GM23338 (cell line): ENCODE results near the gene RBM42. TPM values are rescaled to one million over a fixed set of nuclear protein-coding genes. Genes with fewer than 3 reads are reported as not detected.
A peak's percentile ranks its signal among the peaks of the same experiment; 100 is the strongest.

Experiments used
- ATAC-seq: fragments of 200-7000 bp; cut with Tn5 transposase; 3 replicates; pipeline ENCODE4 v1.9.1; 2020
- DNase-seq: peaks from one replicate; pipeline ENCODE4 v3.0.0-alpha.2; 2015; ENCODE audit warnings: low spot score
- H2AFZ ChIP-seq: fragments of 200-600 bp; sonication (generic); 2 replicates; pipeline ENCODE4 v1.8.0; 2016; ENCODE audit warnings: antibody characterized with exemption, mild to moderate bottlenecking, moderate library complexity
- H3F3A ChIP-seq: fragments of 200-600 bp; sonication (generic); replicated peaks from 2 replicates; pipeline ENCODE4 v1.8.0; 2017; ENCODE audit warnings: antibody characterized with exemption, mixed run types, low read depth
- H3K27ac ChIP-seq: fragments of 200-600 bp; sonication (generic); 2 replicates; pipeline ENCODE4 v1.6.1; 2016; ENCODE audit warnings: low read depth
- H3K27me3 ChIP-seq: fragments of 200-600 bp; sonication (generic); 2 replicates; pipeline ENCODE4 v1.8.0; 2016; ENCODE audit warnings: mild to moderate bottlenecking, mixed run types, moderate library complexity; ENCODE audit not compliant: insufficient read depth
- H3K36me3 ChIP-seq: fragments of 200-600 bp; sonication (generic); 2 replicates; pipeline ENCODE4 v1.8.0; 2016; ENCODE audit warnings: mild to moderate bottlenecking; ENCODE audit not compliant: insufficient read depth
- H3K4me1 ChIP-seq: fragments of 200-600 bp; sonication (generic); 2 replicates; pipeline ENCODE4 v1.8.0; 2016; ENCODE audit warnings: mild to moderate bottlenecking, moderate library complexity; ENCODE audit not compliant: insufficient read depth
- H3K4me2 ChIP-seq: fragments of 200-600 bp; sonication (generic); 2 replicates; pipeline ENCODE4 v1.7.1; 2017; ENCODE audit warnings: mixed run types
- H3K4me3 ChIP-seq: fragments of 200-600 bp; sonication (generic); 2 replicates; pipeline ENCODE4 v1.6.1; 2016; ENCODE audit warnings: mixed run types
- H3K79me2 ChIP-seq: fragments of 200-600 bp; sonication (generic); replicated peaks from 2 replicates; pipeline ENCODE4 v1.8.0; 2017; ENCODE audit warnings: mild to moderate bottlenecking; ENCODE audit not compliant: insufficient read depth
- H3K9me2 ChIP-seq: fragments of 200-600 bp; sonication (generic); 2 replicates; pipeline ENCODE4 v1.8.0; 2017; ENCODE audit not compliant: insufficient read depth
- H4K20me1 ChIP-seq: fragments of 200-600 bp; sonication (generic); replicated peaks from 2 replicates; pipeline ENCODE4 v1.8.0; 2017; ENCODE audit warnings: mild to moderate bottlenecking; ENCODE audit not compliant: insufficient read depth
- H3K27ac Mint-ChIP-seq: 2 replicates; pipeline ENCODE4 v1.8.0; 2020; ENCODE audit warnings: inconsistent platforms, mild to moderate bottlenecking, moderate library complexity, mixed read lengths
- H3K27me3 Mint-ChIP-seq: 3 replicates; pipeline ENCODE4 v1.8.0; 2022; ENCODE audit warnings: low read depth, mild to moderate bottlenecking, moderate library complexity, mixed read lengths, inconsistent platforms; ENCODE audit not compliant: insufficient read depth, poor library complexity
- H3K36me3 Mint-ChIP-seq: 3 replicates; pipeline ENCODE4 v1.8.0; 2021; ENCODE audit warnings: low read depth, mild to moderate bottlenecking, inconsistent platforms, moderate library complexity, mixed read lengths
- H3K4me1 Mint-ChIP-seq: 3 replicates; pipeline ENCODE4 v1.8.0; 2020; ENCODE audit warnings: mild to moderate bottlenecking, inconsistent platforms, mixed read lengths
- H3K4me3 Mint-ChIP-seq: 3 replicates; pipeline ENCODE4 v1.8.0; 2021; ENCODE audit warnings: moderate library complexity, mild to moderate bottlenecking, inconsistent platforms, mixed read lengths
- H3K9me3 Mint-ChIP-seq: 3 replicates; pipeline ENCODE4 v1.8.0; 2020; ENCODE audit warnings: moderate library complexity, mild to moderate bottlenecking, inconsistent platforms, mixed read lengths
- CREB1 ChIP-seq: fragments of 250-450 bp; sonication (Bioruptor Pico); IDR thresholded peaks from 2 replicates; pipeline ENCODE4 v1.5.0; 2020; ENCODE audit warnings: low read depth, mild to moderate bottlenecking, moderate library complexity
- CTCF ChIP-seq, 2 experiments: fragments of 200-600 bp in 1 of 2; sonication (generic) in 1 of 2; conservative IDR thresholded peaks; 2 replicates each; pipeline versions ENCODE4 v1.5.1 to v1.6.1; 2016 to 2017; ENCODE audit warnings: antibody characterized with exemption in 2 of 2, low read depth in 2 of 2, mild to moderate bottlenecking in 2 of 2, moderate library complexity in 1 of 2
- ETS1 ChIP-seq: IDR thresholded peaks from 2 replicates; pipeline ENCODE4 v1.6.1; 2016; ENCODE audit warnings: antibody characterized with exemption
- EZH2phosphoT487 ChIP-seq: fragments of 200-600 bp; sonication (generic); IDR thresholded peaks from one replicate; pipeline ENCODE4 v1.8.1; 2018; ENCODE audit warnings: antibody characterized with exemption; ENCODE audit not compliant: unreplicated experiment
- NANOG ChIP-seq: IDR thresholded peaks from 2 replicates; pipeline ENCODE4 v1.6.1; 2016; ENCODE audit warnings: antibody characterized with exemption, borderline replicate concordance
- POLR2AphosphoS5 ChIP-seq: IDR thresholded peaks from 2 replicates; pipeline ENCODE4 v1.6.1; 2016; ENCODE audit warnings: antibody characterized with exemption, low read depth
- REST ChIP-seq: IDR thresholded peaks from one replicate; pipeline ENCODE4 v1.6.1; 2018; ENCODE audit warnings: antibody characterized with exemption; ENCODE audit not compliant: unreplicated experiment
- ZNF331 ChIP-seq: fragments of 250-450 bp; sonication (Bioruptor Pico); IDR thresholded peaks from 2 replicates; pipeline ENCODE4 v1.5.0; 2020; ENCODE audit warnings: low read depth, mild to moderate bottlenecking, moderate library complexity
- ZNF462 ChIP-seq: fragments of 250-450 bp; sonication (Bioruptor Pico); IDR thresholded peaks from 2 replicates; pipeline ENCODE4 v1.5.0; 2020; ENCODE audit warnings: mild to moderate bottlenecking, moderate library complexity
- polyA plus RNA-seq: library from polyadenylated mRNA; unstranded; fragments of >200 nt; fragmentation: Nextera tagmentation; extraction: Ambion mirVana; gene quantifications from 2 replicates; pipeline ENCODE4 v1.2.1, GENCODE V29; 2016
- total RNA-seq: library from RNA; depleted of rRNA; stranded (reverse); fragments of >200 nt; shearing (Covaris generic); gene quantifications from 2 replicates; pipeline ENCODE4 v1.2.3, GENCODE V29; 2014

The RBM42 gene
- total and polyA plus RNA-seq, 2 experiments from 2014 or later, result 74.7 to 82.9 TPM

GRCh38 chr19:35641515-35642151, 12.8 kb downstream of the RBM42 start, which contains the start of gene ETV2:
ETV2 (plus strand) TSS chr19:35641745; CDS start chr19:35642461, 716 bp downstream.
- Mint-ChIP-seq H3K4me1 (peaks cover 37% of the 10 kb centered on the region), H3K27ac (peak within 1 kb of the TSS; percentile 54), H3K36me3 (peaks cover 12% of the 10 kb centered on the region; the same call in 2 of the 3 replicates), H3K27me3 (peaks cover 22% of the 10 kb centered on the region), H3K9me3 (no peaks in the 10 kb centered on the region; the same call in 1 of the 3 replicates), H3K4me3 (peak within 1 kb of the TSS; percentile 83)
- peak; percentile 79 for DNase-seq
- no peak for TF ChIP-seq NANOG
- peak; percentile 90 for TF ChIP-seq CREB1 (CRISPR knock-in tag)
- no peak for TF ChIP-seq ZNF331
- no peak for TF ChIP-seq ZNF462
- no peak for TF ChIP-seq EZH2phosphoT487
- TF ChIP-seq REST, result no peak
- peak; percentile 47; the same call in 1 of the 2 replicates for TF ChIP-seq ETS1
- peak; percentile 26; the same call in 1 of the 2 replicates for TF ChIP-seq POLR2AphosphoS5
- TF ChIP-seq CTCF (conservative IDR thresholded peaks at IDR 0.05; ENCODE audit: low read depth in 2 of 2), result no peak
- ATAC-seq, result peak; percentile 2
- peak within 1 kb of the TSS; percentile 78 for H3K4me3 ChIP-seq
- H3K4me1 ChIP-seq, result peaks cover 29% of the 10 kb centered on the region
- H3K36me3 ChIP-seq, result no peaks in the 10 kb centered on the region
- H3K79me2 ChIP-seq, result no peaks in the 10 kb centered on the region
- no peak within 1 kb of the TSS; the same call in 1 of the 2 replicates for H3K27ac ChIP-seq
- H3F3A ChIP-seq, result 0 out of 2 replicates have a peak, but pooled peaks cover 15% of the 10 kb centered on the region
- peaks cover 24% of the 10 kb centered on the region; the same call in 1 of the 2 replicates for H3K27me3 ChIP-seq
- no peak within 1 kb of the TSS for H2AFZ ChIP-seq
- H4K20me1 ChIP-seq, result no peaks in the 10 kb centered on the region
- no peaks in the 10 kb centered on the region for H3K9me2 ChIP-seq
- peak within 1 kb of the TSS; percentile 95 for H3K4me2 ChIP-seq
